GM23338 (cell line): ENCODE measurements around the gene SMARCC2.

Source experiments
- CREB1 ChIP-seq: fragments of 250-450 bp; sonication (Bioruptor Pico); IDR thresholded peaks from 2 replicates; pipeline ENCODE4 v1.5.0; 2020; ENCODE audit warnings: low read depth, mild to moderate bottlenecking, moderate library complexity
- EZH2 ChIP-seq: fragments of 200-600 bp; sonication (generic); IDR thresholded peaks from one replicate; pipeline ENCODE4 v1.8.0; 2017; ENCODE audit warnings: antibody characterized with exemption, mild to moderate bottlenecking, low read depth; ENCODE audit not compliant: unreplicated experiment
- EZH2phosphoT487 ChIP-seq: fragments of 200-600 bp; sonication (generic); IDR thresholded peaks from one replicate; pipeline ENCODE4 v1.8.1; 2018; ENCODE audit warnings: antibody characterized with exemption; ENCODE audit not compliant: unreplicated experiment
- JUNB ChIP-seq: IDR thresholded peaks from one replicate; pipeline ENCODE4 v1.6.1; 2016; ENCODE audit warnings: antibody characterized with exemption; ENCODE audit not compliant: unreplicated experiment
- NANOG ChIP-seq: IDR thresholded peaks from 2 replicates; pipeline ENCODE4 v1.6.1; 2016; ENCODE audit warnings: antibody characterized with exemption, borderline replicate concordance
- POLR2AphosphoS5 ChIP-seq: IDR thresholded peaks from 2 replicates; pipeline ENCODE4 v1.6.1; 2016; ENCODE audit warnings: antibody characterized with exemption, low read depth
- ZNF114 ChIP-seq: fragments of 250-450 bp; sonication (Bioruptor Pico); IDR thresholded peaks from 2 replicates; pipeline ENCODE4 v1.5.0; 2020; ENCODE audit warnings: mild to moderate bottlenecking, moderate library complexity
- ZNF331 ChIP-seq: fragments of 250-450 bp; sonication (Bioruptor Pico); IDR thresholded peaks from 2 replicates; pipeline ENCODE4 v1.5.0; 2020; ENCODE audit warnings: low read depth, mild to moderate bottlenecking, moderate library complexity
- TF ChIP-seq, protein P1 (sequence below), 2 experiments: fragments of 200-600 bp in 1 of 2; sonication (generic) in 1 of 2; conservative IDR thresholded peaks; 2 replicates each; pipeline versions ENCODE4 v1.5.1 to v1.6.1; 2016 to 2017; ENCODE audit warnings: antibody characterized with exemption in 2 of 2, low read depth in 2 of 2, mild to moderate bottlenecking in 2 of 2, moderate library complexity in 1 of 2
- TF ChIP-seq, protein P2 (sequence below): IDR thresholded peaks from one replicate; pipeline ENCODE4 v1.6.1; 2018; ENCODE audit warnings: antibody characterized with exemption; ENCODE audit not compliant: unreplicated experiment
- TF ChIP-seq, protein P3 (sequence below): fragments of 250-450 bp; sonication (Bioruptor Pico); IDR thresholded peaks from 2 replicates; pipeline ENCODE4 v1.5.0; 2020; ENCODE audit warnings: mild to moderate bottlenecking, moderate library complexity

DNA sequence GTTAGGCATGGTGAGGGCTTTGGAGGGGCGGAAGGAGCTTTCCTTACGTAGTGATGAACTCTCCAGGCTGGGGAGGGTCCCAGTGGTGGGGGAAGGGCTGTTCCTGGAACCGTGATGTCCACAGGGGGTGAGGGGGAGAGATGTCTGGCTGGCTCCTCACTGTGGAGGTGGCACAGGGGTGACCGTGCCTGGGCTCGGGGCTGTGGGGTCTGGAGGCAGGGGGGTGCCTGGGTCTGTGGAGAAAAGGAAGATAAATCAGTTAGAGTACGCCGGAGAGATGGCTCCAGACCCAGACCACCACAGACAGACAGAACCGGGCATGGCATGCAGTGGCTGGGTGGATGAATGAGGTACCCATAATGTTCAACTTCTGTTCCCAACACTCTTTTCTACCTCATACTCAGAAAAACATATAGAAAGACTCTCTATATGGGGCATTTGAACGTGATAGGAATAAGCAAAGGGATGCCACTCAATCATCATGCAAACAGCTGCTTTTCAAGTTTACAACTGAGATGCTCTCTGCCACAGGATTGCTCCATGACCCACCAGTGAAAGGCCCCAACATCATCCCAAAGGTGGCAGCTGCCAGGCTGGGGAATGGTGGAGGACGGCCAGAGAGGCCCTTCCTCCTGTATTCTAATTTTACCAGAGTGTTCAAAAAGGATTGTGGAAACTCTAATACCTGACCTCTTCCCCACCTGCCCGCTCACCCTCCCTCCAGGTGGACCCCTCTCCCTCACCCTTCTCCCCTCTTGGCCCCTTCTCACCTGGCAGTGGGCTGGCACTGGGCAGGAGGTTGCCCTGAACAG, 25.5 kb downstream of the SMARCC2 start:
- no peak for TF ChIP-seq EZH2
- TF ChIP-seq, protein P1, sequence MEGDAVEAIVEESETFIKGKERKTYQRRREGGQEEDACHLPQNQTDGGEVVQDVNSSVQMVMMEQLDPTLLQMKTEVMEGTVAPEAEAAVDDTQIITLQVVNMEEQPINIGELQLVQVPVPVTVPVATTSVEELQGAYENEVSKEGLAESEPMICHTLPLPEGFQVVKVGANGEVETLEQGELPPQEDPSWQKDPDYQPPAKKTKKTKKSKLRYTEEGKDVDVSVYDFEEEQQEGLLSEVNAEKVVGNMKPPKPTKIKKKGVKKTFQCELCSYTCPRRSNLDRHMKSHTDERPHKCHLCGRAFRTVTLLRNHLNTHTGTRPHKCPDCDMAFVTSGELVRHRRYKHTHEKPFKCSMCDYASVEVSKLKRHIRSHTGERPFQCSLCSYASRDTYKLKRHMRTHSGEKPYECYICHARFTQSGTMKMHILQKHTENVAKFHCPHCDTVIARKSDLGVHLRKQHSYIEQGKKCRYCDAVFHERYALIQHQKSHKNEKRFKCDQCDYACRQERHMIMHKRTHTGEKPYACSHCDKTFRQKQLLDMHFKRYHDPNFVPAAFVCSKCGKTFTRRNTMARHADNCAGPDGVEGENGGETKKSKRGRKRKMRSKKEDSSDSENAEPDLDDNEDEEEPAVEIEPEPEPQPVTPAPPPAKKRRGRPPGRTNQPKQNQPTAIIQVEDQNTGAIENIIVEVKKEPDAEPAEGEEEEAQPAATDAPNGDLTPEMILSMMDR (conservative IDR thresholded peaks at IDR 0.05; ENCODE audit: low read depth in 2 of 2), result no peak
- no peak; the same call in 1 of the 2 replicates for TF ChIP-seq POLR2AphosphoS5
- no peak for TF ChIP-seq EZH2phosphoT487
- no peak for TF ChIP-seq CREB1
- TF ChIP-seq, protein P2, sequence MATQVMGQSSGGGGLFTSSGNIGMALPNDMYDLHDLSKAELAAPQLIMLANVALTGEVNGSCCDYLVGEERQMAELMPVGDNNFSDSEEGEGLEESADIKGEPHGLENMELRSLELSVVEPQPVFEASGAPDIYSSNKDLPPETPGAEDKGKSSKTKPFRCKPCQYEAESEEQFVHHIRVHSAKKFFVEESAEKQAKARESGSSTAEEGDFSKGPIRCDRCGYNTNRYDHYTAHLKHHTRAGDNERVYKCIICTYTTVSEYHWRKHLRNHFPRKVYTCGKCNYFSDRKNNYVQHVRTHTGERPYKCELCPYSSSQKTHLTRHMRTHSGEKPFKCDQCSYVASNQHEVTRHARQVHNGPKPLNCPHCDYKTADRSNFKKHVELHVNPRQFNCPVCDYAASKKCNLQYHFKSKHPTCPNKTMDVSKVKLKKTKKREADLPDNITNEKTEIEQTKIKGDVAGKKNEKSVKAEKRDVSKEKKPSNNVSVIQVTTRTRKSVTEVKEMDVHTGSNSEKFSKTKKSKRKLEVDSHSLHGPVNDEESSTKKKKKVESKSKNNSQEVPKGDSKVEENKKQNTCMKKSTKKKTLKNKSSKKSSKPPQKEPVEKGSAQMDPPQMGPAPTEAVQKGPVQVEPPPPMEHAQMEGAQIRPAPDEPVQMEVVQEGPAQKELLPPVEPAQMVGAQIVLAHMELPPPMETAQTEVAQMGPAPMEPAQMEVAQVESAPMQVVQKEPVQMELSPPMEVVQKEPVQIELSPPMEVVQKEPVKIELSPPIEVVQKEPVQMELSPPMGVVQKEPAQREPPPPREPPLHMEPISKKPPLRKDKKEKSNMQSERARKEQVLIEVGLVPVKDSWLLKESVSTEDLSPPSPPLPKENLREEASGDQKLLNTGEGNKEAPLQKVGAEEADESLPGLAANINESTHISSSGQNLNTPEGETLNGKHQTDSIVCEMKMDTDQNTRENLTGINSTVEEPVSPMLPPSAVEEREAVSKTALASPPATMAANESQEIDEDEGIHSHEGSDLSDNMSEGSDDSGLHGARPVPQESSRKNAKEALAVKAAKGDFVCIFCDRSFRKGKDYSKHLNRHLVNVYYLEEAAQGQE, result no peak
- TF ChIP-seq, protein P3, sequence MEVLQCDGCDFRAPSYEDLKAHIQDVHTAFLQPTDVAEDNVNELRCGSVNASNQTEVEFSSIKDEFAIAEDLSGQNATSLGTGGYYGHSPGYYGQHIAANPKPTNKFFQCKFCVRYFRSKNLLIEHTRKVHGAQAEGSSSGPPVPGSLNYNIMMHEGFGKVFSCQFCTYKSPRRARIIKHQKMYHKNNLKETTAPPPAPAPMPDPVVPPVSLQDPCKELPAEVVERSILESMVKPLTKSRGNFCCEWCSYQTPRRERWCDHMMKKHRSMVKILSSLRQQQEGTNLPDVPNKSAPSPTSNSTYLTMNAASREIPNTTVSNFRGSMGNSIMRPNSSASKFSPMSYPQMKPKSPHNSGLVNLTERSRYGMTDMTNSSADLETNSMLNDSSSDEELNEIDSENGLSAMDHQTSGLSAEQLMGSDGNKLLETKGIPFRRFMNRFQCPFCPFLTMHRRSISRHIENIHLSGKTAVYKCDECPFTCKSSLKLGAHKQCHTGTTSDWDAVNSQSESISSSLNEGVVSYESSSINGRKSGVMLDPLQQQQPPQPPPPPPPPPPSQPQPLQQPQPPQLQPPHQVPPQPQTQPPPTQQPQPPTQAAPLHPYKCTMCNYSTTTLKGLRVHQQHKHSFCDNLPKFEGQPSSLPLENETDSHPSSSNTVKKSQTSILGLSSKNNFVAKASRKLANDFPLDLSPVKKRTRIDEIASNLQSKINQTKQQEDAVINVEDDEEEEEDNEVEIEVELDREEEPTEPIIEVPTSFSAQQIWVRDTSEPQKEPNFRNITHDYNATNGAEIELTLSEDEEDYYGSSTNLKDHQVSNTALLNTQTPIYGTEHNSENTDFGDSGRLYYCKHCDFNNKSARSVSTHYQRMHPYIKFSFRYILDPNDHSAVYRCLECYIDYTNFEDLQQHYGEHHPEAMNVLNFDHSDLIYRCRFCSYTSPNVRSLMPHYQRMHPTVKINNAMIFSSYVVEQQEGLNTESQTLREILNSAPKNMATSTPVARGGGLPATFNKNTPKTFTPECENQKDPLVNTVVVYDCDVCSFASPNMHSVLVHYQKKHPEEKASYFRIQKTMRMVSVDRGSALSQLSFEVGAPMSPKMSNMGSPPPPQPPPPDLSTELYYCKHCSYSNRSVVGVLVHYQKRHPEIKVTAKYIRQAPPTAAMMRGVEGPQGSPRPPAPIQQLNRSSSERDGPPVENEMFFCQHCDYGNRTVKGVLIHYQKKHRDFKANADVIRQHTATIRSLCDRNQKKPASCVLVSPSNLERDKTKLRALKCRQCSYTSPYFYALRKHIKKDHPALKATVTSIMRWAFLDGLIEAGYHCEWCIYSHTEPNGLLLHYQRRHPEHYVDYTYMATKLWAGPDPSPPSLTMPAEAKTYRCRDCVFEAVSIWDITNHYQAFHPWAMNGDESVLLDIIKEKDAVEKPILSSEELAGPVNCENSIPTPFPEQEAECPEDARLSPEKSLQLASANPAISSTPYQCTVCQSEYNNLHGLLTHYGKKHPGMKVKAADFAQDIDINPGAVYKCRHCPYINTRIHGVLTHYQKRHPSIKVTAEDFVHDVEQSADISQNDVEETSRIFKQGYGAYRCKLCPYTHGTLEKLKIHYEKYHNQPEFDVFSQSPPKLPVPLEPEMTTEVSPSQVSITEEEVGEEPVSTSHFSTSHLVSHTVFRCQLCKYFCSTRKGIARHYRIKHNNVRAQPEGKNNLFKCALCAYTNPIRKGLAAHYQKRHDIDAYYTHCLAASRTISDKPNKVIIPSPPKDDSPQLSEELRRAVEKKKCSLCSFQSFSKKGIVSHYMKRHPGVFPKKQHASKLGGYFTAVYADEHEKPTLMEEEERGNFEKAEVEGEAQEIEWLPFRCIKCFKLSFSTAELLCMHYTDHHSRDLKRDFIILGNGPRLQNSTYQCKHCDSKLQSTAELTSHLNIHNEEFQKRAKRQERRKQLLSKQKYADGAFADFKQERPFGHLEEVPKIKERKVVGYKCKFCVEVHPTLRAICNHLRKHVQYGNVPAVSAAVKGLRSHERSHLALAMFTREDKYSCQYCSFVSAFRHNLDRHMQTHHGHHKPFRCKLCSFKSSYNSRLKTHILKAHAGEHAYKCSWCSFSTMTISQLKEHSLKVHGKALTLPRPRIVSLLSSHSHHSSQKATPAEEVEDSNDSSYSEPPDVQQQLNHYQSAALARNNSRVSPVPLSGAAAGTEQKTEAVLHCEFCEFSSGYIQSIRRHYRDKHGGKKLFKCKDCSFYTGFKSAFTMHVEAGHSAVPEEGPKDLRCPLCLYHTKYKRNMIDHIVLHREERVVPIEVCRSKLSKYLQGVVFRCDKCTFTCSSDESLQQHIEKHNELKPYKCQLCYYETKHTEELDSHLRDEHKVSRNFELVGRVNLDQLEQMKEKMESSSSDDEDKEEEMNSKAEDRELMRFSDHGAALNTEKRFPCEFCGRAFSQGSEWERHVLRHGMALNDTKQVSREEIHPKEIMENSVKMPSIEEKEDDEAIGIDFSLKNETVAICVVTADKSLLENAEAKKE (CRISPR knock-in tag), result no peak
- TF ChIP-seq ZNF114 (CRISPR knock-in tag), result no peak
- TF ChIP-seq NANOG, result no peak
- TF ChIP-seq ZNF331, result no peak
- no peak for TF ChIP-seq JUNB
